Activated naive CD8-positive, alpha-beta T cell treated with anti-CD3 and anti-CD28 coated beads for 36 hours (primary cell): Measurements from ENCODE around the gene RBP5. TPM values are rescaled to one million over a fixed set of nuclear protein-coding genes. Genes with fewer than 3 reads are reported as not detected.

Experiments used
- DNase-seq: peaks from one replicate; pipeline ENCODE4 v3.0.0; 2021
- H3K27ac Mint-ChIP-seq: one replicate; pipeline ENCODE4 v1.8.0; 2022; ENCODE audit warnings: mild to moderate bottlenecking, moderate library complexity, mixed read lengths
- H3K27me3 Mint-ChIP-seq: one replicate; pipeline ENCODE4 v1.8.0; 2022; ENCODE audit warnings: mild to moderate bottlenecking, mixed read lengths
- H3K36me3 Mint-ChIP-seq: one replicate; pipeline ENCODE4 v1.8.0; 2021; ENCODE audit warnings: mild to moderate bottlenecking, mixed read lengths
- H3K4me1 Mint-ChIP-seq: one replicate; pipeline ENCODE4 v1.8.0; 2021; ENCODE audit warnings: mixed read lengths
- H3K4me3 Mint-ChIP-seq: one replicate; pipeline ENCODE4 v1.8.0; 2022; ENCODE audit warnings: mild to moderate bottlenecking, moderate library complexity, mixed read lengths
- H3K9me3 Mint-ChIP-seq: one replicate; pipeline ENCODE4 v1.8.0; 2022; ENCODE audit warnings: mixed read lengths
- total RNA-seq, 2 experiments: library from RNA; stranded (reverse); gene quantifications; one replicate each; pipeline ENCODE4 v1.2.3, GENCODE V29; 2021

RBP5 gene
- total RNA-seq, 2 experiments from 2014 or later, result not detected

DNA sequence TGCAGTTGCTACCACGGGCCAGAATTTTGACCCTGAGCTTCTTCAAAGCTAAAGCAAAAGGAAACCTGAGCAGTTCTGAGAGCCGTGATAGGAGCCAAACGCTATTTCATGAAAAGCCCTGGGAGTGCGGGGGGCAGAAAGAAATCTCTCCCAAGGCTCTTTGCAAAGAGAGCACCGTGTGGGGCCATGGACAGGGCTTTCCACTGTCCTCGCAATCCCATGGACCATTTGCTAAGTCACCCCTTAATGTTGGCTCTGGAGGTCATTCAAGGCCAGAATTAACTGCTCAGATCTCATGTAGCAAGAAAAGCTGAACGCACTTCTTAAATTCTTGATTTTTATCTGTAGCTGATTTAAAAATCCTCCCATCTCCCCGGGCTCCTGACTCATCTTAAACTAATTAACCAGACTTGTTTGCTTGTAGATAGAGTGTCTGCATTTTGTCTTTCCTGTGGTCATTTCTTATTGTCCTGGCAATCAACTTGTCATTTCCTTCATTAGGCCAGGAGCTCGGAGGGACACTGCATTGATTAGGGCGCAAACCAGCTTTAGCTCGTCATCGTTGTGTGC, 26.3 kb upstream of the RBP5 start:
- no peak for DNase-seq
- Mint-ChIP-seq H3K9me3 (no peaks in the 10 kb centered on the region), H3K4me1 (no peaks in the 10 kb centered on the region), H3K4me3 (no peak overlapping the region), H3K36me3 (peaks cover under 1% of the 10 kb centered on the region), H3K27ac (no peak overlapping the region), H3K27me3 (no peaks in the 10 kb centered on the region)

DNA sequence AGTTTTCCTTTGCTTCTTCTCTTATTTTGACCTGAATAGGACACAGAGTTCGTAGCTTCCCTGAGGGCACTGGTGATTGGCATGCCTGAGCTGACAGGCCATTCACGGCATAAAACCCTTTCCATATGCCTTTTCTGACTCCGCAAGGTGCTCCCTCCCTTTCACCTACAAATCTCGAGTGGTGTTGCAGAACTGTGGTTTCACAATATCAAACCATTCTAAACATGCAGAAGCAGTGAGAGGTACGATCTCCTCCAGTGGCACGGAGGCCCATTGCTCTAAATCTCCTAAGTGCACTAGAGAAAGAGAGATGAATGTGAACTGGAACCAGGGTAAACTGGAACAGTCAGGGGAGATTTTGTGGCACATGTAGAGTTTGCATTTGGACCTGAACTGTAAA, 25.4 kb upstream of the RBP5 start:
- H3K27ac Mint-ChIP-seq, result no peak overlapping the region
- H3K4me1 Mint-ChIP-seq, result no peaks in the 10 kb centered on the region
- DNase-seq, result no peak
- no peaks in the 10 kb centered on the region for H3K27me3 Mint-ChIP-seq
- H3K9me3 Mint-ChIP-seq, result no peaks in the 10 kb centered on the region
- peaks cover 3% of the 10 kb centered on the region for H3K36me3 Mint-ChIP-seq
- H3K4me3 Mint-ChIP-seq, result no peak overlapping the region

DNA sequence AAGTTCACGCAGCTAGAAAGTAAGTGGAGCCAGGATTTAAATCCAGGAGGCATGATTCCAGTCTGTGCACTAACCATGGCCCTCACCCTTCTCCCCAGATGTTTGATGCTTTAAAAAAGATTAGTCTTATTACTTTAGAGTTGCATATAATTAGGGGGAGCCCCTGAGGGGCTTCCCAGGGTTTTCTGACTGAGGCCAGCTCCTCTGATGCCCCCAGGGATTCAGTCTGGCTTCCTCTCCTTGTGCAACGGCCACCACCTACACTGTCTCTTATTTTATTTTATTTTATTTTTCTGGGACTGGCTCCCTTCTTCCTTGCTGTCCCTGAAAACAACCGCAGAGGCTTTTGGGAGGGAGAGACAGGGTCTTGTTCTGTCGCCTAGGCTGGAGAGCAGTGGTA, 24.1 kb upstream of the RBP5 start:
- DNase-seq, result no peak
- Mint-ChIP-seq H3K4me1 (no peaks in the 10 kb centered on the region), H3K4me3 (no peak overlapping the region), H3K27ac (no peak overlapping the region), H3K36me3 (peaks cover 4% of the 10 kb centered on the region), H3K9me3 (no peaks in the 10 kb centered on the region), H3K27me3 (no peaks in the 10 kb centered on the region)

DNA sequence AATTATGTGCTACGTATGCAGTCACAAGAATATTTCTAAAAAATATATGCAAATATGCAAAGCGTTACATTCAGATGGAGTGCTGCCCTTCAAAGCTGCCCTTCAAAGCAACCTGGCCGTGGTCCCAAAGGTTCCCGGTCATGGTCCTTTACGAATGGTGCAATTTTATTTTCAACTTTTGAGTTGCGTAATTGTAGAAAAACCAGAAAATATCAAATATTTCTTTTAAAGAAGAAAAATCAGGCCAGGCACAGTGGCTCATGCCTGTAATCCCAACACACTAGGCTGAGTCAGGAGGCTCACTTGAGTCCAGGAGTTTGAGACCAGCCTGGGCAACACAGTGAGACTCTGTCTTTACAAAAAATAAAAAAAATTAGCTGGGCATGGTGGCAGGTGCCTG, 22.8 kb upstream of the RBP5 start:
- H3K9me3 Mint-ChIP-seq, result no peaks in the 10 kb centered on the region
- H3K4me1 Mint-ChIP-seq, result no peaks in the 10 kb centered on the region
- no peaks in the 10 kb centered on the region for H3K27me3 Mint-ChIP-seq
- H3K27ac Mint-ChIP-seq, result no peak overlapping the region
- H3K4me3 Mint-ChIP-seq, result no peak overlapping the region
- H3K36me3 Mint-ChIP-seq, result peaks cover 4% of the 10 kb centered on the region
- no peak for DNase-seq

DNA sequence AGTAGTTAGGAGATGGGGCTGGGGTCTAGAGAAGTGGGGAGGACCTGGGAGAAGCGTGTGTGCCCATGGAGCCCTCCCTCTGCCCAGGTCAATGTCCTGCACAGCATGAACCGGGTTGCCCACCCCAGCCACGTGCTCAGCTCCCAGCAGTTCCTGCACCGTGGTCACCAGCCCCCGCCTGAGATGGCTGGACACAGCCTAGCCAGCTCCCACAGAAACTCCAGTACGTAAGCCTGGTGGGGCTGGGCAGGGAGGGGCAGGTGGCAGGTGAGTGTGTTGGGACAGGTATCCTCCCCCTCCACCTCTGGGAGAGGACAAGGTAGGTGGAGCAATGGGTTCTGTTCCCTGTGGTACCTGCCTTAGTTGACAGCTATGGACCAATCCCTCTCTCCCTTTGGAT, 22.2 kb upstream of the RBP5 start:
- Mint-ChIP-seq H3K36me3 (peaks cover 4% of the 10 kb centered on the region), H3K9me3 (no peaks in the 10 kb centered on the region), H3K4me1 (no peaks in the 10 kb centered on the region), H3K27ac (no peak overlapping the region), H3K4me3 (no peak overlapping the region), H3K27me3 (no peaks in the 10 kb centered on the region)
- no peak for DNase-seq

DNA sequence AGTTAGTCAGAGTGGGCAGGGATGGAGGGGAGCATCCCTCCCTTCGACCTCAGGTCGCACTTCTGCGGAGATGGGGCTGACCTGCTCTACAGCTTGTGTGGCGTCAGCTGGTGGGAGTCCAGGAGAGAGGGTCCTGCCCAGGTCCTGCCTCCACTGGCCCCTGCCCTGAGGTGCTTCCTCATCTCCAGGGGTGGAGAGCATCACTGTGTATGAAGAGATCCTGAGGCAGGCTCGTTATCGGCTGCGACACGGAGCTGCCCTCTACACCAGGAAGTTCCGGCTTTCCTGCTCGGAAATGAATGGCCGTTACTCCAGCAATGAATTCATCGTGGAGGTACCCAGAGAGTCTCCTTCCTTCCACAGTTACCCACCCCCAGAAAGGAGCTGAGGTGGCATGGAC, 21.7 kb upstream of the RBP5 start:
- Mint-ChIP-seq H3K27ac (no peak overlapping the region), H3K4me1 (no peaks in the 10 kb centered on the region), H3K4me3 (no peak overlapping the region), H3K9me3 (no peaks in the 10 kb centered on the region), H3K27me3 (no peaks in the 10 kb centered on the region), H3K36me3 (peaks cover 4% of the 10 kb centered on the region)
- no peak for DNase-seq

DNA sequence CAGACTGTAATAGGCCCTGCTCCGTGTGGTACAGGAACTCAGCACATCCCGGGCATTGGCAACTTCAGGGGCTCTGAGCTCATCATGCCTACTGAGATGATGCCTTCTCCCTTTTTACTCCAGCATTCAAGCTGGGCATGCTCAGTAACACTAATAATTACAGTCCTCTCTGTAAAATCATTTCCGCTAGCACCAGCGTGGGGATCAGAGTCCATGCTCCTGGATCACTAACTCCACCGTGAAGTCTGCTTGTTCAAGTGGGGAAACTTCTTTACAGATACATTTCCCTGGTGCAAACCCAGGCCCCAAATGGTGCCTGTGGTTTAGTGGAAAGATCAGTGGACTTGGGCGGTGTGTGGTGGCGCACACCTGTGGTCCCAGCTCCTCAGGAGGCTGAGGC, 18.2 kb upstream of the RBP5 start:
- DNase-seq, result no peak
- H3K36me3 Mint-ChIP-seq, result peaks cover 7% of the 10 kb centered on the region
- no peaks in the 10 kb centered on the region for H3K27me3 Mint-ChIP-seq
- no peaks in the 10 kb centered on the region for H3K9me3 Mint-ChIP-seq
- H3K4me3 Mint-ChIP-seq, result no peak overlapping the region
- no peak overlapping the region for H3K27ac Mint-ChIP-seq
- H3K4me1 Mint-ChIP-seq, result no peaks in the 10 kb centered on the region

DNA sequence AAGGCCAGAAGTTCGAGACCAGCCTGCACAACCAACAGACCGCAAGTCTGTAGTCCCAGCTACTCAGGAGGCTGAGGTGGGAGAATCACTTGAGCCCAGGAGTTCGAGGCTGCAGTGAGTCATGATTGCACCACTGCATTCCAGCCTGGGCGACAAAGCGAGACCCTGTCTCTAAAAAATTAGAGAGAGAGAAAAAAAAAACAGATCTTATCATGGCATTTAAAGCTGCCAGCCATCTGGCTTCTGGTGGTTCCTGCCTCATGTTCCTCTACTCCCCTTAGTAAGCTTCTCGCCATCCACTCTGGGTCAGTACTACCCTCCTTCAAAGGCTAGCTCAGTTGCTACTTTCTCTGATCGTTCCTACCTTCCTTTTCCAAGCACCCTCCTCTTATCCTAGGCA, 17.5 kb upstream of the RBP5 start:
- no peaks in the 10 kb centered on the region for H3K27me3 Mint-ChIP-seq
- no peak for DNase-seq
- peaks cover 3% of the 10 kb centered on the region for H3K4me1 Mint-ChIP-seq
- H3K4me3 Mint-ChIP-seq, result no peak overlapping the region
- H3K27ac Mint-ChIP-seq, result no peak overlapping the region
- H3K36me3 Mint-ChIP-seq, result peaks cover 11% of the 10 kb centered on the region
- H3K9me3 Mint-ChIP-seq, result no peaks in the 10 kb centered on the region

DNA sequence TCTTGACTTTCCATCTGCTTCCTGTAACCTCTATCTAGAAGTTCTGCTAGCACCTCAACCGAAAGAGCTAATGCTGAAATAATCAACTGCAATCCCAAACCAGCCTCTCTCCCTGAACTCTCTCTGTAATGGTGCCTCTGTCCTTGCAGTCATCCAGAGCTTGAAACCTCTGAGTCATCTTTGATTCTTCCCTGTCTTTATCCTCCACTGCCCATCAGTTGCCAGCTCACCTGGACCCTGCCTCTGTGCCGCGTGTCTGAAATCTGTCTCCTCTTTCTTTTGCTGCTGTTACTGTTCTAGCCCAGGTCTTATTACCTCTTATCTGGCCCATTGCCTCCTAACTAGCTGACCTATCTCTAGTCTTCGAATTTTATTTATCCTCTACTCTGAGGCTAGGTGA, 17.0 kb upstream of the RBP5 start:
- Mint-ChIP-seq H3K36me3 (peaks cover 11% of the 10 kb centered on the region), H3K27ac (no peak overlapping the region), H3K4me3 (no peak overlapping the region), H3K4me1 (peaks cover 3% of the 10 kb centered on the region), H3K27me3 (no peaks in the 10 kb centered on the region), H3K9me3 (no peaks in the 10 kb centered on the region)
- DNase-seq, result no peak

DNA sequence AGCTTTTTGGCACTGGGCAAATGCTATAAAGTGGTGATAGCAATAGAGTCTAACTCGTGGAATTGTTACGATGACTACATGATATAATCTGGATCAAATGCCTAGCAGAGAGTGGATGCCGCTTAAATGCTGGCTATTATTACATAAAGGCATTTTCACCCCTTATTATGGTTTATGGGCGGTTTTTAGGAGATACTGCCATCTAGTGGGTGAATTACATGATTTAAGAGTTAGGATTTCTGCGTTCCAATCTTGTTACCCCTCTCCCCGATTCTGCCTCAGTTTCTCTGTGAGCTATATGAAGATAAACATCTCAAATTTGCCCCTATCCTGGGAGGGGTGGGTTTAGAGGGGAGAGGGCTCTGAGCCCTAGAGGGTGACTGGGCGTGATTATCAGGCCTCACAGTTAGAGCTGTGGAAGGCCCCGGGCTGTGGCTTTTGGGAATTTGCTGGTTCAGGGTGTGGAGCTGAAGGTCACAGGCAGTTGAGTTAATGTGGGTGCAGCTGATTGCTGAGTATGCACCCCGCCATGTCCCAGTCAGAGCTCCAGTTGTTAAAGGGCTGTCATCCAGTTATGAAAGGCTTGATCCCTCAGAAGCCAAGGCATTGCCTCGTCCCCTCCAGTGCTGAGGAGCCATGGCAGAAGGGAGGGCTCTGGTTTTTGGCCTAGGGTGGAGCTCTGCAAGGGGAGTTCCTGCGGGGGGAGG, 15.9 kb upstream of the RBP5 start:
- Mint-ChIP-seq H3K4me3 (no peak overlapping the region), H3K36me3 (peaks cover 8% of the 10 kb centered on the region), H3K27ac (no peak overlapping the region), H3K27me3 (no peaks in the 10 kb centered on the region), H3K4me1 (peaks cover 3% of the 10 kb centered on the region), H3K9me3 (no peaks in the 10 kb centered on the region)
- DNase-seq, result no peak

DNA sequence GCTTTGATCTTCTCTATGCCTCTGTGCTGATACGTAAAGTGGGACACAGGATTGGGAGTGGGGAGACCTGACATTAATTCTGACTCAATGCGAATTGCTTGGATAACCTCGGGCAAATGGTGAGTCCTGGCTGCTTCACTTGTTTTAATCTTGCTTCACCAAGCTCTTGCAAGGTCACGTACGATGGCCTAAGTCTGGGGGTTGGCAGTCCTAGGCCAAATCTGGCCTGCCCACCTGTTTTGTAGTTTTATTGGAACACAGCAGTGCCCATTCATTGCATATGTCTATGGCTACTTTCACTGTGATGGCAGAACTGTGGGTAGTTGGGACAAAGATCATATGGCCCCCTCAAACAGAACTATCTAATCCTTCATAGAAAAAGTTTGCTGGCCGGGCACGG, 14.9 kb upstream of the RBP5 start:
- H3K27me3 Mint-ChIP-seq, result no peaks in the 10 kb centered on the region
- H3K4me1 Mint-ChIP-seq, result peaks cover 3% of the 10 kb centered on the region
- H3K36me3 Mint-ChIP-seq, result peaks cover 10% of the 10 kb centered on the region
- H3K27ac Mint-ChIP-seq, result no peak overlapping the region
- no peak for DNase-seq
- no peaks in the 10 kb centered on the region for H3K9me3 Mint-ChIP-seq
- H3K4me3 Mint-ChIP-seq, result no peak overlapping the region

DNA sequence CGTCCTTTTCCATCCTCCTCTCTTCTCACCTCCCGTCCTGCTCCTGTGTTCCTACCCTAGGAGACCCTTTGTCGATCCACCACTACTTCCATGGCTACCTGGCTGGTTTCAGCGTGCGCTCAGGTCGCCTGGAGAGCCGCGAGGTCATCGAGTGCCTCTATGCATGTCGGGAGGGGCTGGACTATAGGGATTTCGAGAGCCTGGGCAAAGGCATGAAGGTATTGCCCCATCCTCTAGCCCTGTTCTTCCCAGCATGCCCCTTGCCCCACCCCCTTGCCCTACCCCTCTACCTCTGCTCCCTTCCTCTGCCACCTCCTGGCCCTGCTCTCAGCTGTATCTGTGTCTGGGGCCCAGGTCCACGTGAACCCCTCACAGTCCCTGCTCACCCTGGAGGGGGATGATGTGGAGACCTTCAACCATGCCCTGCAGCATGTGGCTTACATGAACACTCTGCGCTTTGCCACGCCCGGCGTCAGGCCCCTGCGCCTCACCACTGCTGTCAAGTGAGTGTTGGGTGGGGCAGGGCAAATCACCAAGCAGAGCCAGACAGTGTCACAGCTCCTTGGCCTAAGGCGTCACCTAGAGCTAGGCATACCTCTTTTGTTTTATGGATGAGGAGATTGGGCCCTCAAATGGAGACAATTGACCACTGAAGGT, 14.2 kb upstream of the RBP5 start:
- Mint-ChIP-seq H3K27ac (no peak overlapping the region), H3K4me1 (peaks cover 3% of the 10 kb centered on the region), H3K36me3 (peaks cover 9% of the 10 kb centered on the region), H3K9me3 (no peaks in the 10 kb centered on the region), H3K27me3 (no peaks in the 10 kb centered on the region), H3K4me3 (no peak overlapping the region)
- DNase-seq, result no peak

DNA sequence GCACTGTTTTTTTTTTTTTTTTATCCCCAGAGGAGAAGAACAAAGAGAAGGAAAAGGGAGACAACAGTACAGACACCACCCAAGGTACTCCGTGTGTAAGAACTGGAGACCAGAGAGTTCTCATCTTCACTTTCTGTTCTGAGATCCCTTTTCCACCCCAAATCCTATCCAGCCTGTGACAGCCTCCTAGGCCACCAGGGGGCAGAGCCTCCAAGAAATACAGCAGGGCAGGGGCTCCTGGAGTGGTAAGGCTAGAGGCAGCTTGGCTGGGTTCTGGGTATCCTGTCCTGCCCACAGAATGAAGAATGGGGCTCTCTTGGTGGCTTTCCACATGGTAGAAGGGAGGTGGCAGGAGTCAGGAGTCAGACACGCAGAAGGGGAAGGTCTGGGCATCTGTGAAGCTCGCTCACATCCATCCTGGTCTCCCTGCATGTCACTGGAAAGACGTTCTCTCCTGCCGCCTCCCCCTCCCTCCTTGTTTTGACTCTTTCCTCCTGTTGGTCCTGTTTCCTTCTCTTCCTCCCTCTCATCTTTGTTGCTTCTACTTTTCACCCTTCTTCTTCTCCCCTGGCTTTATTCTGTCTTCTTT, 13.5 kb upstream of the RBP5 start:
- H3K27ac Mint-ChIP-seq, result no peak overlapping the region

DNA sequence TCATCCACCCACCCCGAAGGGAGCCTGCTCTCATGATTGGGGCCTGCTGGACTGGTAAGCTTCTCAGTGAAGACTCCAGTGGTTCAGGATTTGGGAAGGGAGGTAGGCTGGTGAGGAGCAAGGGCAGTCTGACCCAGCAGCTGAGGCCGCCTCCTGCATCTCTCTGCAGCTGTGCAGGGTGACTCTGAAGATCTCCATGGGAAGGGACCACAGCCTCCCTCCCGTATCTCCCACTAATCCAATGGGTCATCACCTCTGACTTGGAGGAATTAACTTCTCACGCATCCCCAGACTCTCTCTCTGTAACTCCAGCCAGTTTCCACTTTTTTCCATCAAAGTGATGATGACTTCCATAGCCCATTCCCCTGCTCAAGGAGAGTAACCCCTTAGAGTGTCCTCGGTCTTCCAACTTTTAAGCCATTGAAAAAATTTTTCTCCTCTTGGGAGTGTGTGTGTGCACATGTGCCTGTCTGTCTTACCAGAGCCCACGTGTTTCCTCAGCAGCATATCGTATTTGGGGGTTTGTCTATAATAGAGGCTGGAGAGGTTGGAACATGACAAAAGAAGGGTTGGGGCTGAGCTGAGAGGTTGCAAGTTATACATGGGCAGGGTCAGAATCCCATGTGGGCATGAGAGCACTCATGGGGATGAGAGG, 12.8 kb upstream of the RBP5 start:
- H3K4me1 Mint-ChIP-seq, result peaks cover 3% of the 10 kb centered on the region
- H3K27me3 Mint-ChIP-seq, result no peaks in the 10 kb centered on the region
- H3K27ac Mint-ChIP-seq, result no peak overlapping the region
- peaks cover 11% of the 10 kb centered on the region for H3K36me3 Mint-ChIP-seq
- no peak for DNase-seq
- no peak overlapping the region for H3K4me3 Mint-ChIP-seq
- H3K9me3 Mint-ChIP-seq, result no peaks in the 10 kb centered on the region

More for the DNA sequence above, 13.5 kb upstream of the RBP5 start:
- peak; percentile 52 for DNase-seq
- Mint-ChIP-seq H3K27me3 (no peaks in the 10 kb centered on the region), H3K36me3 (peaks cover 11% of the 10 kb centered on the region), H3K4me1 (peaks cover 3% of the 10 kb centered on the region), H3K4me3 (no peak overlapping the region), H3K9me3 (no peaks in the 10 kb centered on the region)

DNA sequence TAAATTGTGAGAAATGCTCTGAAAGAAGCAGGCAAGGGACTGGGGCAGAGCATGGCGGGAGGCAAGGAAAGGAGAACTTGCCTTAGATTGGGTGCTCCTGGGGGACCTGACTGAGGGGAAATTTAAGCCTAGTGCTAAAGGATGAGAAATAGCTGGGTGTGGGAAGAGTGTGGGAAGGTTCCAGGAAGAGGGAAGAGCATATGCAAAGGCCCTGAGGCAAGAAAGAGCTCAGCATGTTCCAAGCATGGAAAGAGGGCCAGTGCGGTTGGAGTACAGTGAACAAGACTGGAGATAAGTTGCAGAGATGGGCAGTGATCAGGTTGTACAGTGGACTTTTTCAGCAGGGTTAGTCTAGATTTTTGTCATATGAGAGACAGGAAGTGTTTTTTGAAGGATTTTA, 10.5 kb upstream of the RBP5 start:
- no peak overlapping the region for H3K4me3 Mint-ChIP-seq
- H3K9me3 Mint-ChIP-seq, result no peaks in the 10 kb centered on the region
- no peaks in the 10 kb centered on the region for H3K27me3 Mint-ChIP-seq
- no peak overlapping the region for H3K27ac Mint-ChIP-seq
- H3K36me3 Mint-ChIP-seq, result peaks cover 15% of the 10 kb centered on the region
- no peak for DNase-seq
- peaks cover 3% of the 10 kb centered on the region for H3K4me1 Mint-ChIP-seq
